Keratinocyte (primary cell): ENCODE measurements around the gene CDK14.

Experiments used
- EZH2 ChIP-seq: IDR thresholded peaks from one replicate; pipeline ENCODE4 v1.6.1; 2012; ENCODE audit warnings: inconsistent platforms, mild to moderate bottlenecking, low read length, moderate library complexity
- TF ChIP-seq, protein P1 (sequence below), 3 experiments: IDR thresholded peaks in 1 of 3; conservative IDR thresholded peaks in 1 of 3; optimal IDR thresholded peaks in 1 of 3; 2 replicates in 2 of 3; 3 replicates in 1 of 3; pipeline versions ENCODE3 to v1.5.1; 2011; ENCODE audit warnings: low read length in 3 of 3, mild to moderate bottlenecking in 3 of 3, moderate library complexity in 2 of 3, control low read depth in 1 of 3, inconsistent platforms in 1 of 3; ENCODE audit not compliant: insufficient read depth in 2 of 3; ENCODE audit errors: extremely low read depth in 1 of 3

- TF ChIP-seq, protein P1, sequence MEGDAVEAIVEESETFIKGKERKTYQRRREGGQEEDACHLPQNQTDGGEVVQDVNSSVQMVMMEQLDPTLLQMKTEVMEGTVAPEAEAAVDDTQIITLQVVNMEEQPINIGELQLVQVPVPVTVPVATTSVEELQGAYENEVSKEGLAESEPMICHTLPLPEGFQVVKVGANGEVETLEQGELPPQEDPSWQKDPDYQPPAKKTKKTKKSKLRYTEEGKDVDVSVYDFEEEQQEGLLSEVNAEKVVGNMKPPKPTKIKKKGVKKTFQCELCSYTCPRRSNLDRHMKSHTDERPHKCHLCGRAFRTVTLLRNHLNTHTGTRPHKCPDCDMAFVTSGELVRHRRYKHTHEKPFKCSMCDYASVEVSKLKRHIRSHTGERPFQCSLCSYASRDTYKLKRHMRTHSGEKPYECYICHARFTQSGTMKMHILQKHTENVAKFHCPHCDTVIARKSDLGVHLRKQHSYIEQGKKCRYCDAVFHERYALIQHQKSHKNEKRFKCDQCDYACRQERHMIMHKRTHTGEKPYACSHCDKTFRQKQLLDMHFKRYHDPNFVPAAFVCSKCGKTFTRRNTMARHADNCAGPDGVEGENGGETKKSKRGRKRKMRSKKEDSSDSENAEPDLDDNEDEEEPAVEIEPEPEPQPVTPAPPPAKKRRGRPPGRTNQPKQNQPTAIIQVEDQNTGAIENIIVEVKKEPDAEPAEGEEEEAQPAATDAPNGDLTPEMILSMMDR (optimal IDR thresholded peaks at IDR 0.05 in 1 of 3, IDR thresholded peaks at IDR 0.05 in 1 of 3, conservative IDR thresholded peaks at IDR 0.05 in 1 of 3; ENCODE audit: extremely low read depth in 1 of 3, insufficient read depth in 2 of 3, low read length in 3 of 3), result no peak
- TF ChIP-seq EZH2, result no peak
These were observed 226.0 kb downstream of the CDK14 start for GRCh38 chr7:90821961-90822620.
